Muscle layer of colon (tissue), 2 donors: Measurements from ENCODE around the gene TBC1D1.

Source experiments
- H3K27ac ChIP-seq: one replicate; pipeline ENCODE4 v1.7.0; 2013; ENCODE audit warnings: low read depth, mild to moderate bottlenecking, low read length, moderate library complexity
- H3K27me3 ChIP-seq, 2 donors: one replicate each; pipeline ENCODE4 v1.7.0; 2013; ENCODE audit warnings: low read length in 2 of 2, mild to moderate bottlenecking in 2 of 2; ENCODE audit not compliant: insufficient read depth in 2 of 2, control insufficient read depth in 1 of 2
- H3K36me3 ChIP-seq: one replicate; pipeline ENCODE4 v1.7.0; 2013; ENCODE audit warnings: mild to moderate bottlenecking, low read length; ENCODE audit not compliant: insufficient read depth
- H3K4me1 ChIP-seq: one replicate; pipeline ENCODE4 v1.7.0; 2013; ENCODE audit warnings: mild to moderate bottlenecking, low read length; ENCODE audit not compliant: insufficient read depth
- H3K4me3 ChIP-seq, 2 donors: one replicate each; pipeline ENCODE4 v1.7.0; 2013; ENCODE audit warnings: low read length in 2 of 2, low read depth in 1 of 2, mild to moderate bottlenecking in 1 of 2, moderate library complexity in 1 of 2
- H3K9ac ChIP-seq: one replicate; pipeline ENCODE4 v1.7.0; 2013; ENCODE audit warnings: low read length
- H3K9me3 ChIP-seq: one replicate; pipeline ENCODE4 v1.7.0; 2013; ENCODE audit warnings: mild to moderate bottlenecking, low read length
- donor health status: abdominal sarcoma.
- donor health status: Adenocarcinoma of cecum.

TBC1D1 gene

GRCh38 chr4:37953620-37954293 is 62.9 kb downstream of the TBC1D1 start:
- no peaks in the 10 kb centered on the region for H3K36me3 ChIP-seq
- H3K27me3 ChIP-seq: no peaks in the 10 kb centered on the region
- peaks cover 27% of the 10 kb centered on the region for H3K4me1 ChIP-seq
- H3K9ac ChIP-seq: no peak overlapping the region
- H3K4me3 ChIP-seq: no peak overlapping the region
- H3K9me3 ChIP-seq: no peaks in the 10 kb centered on the region
- no peak overlapping the region for H3K27ac ChIP-seq

- Histone ChIP-seq H3K4me3 (no peak overlapping the region), H3K9me3 (no peaks in the 10 kb centered on the region), H3K36me3 (no peaks in the 10 kb centered on the region), H3K4me1 (peaks cover 18% of the 10 kb centered on the region), H3K9ac (no peak overlapping the region), H3K27ac (no peak overlapping the region), H3K27me3 (no peaks in the 10 kb centered on the region)
These were observed 66.1 kb downstream of the TBC1D1 start for GRCh38 chr4:37956941-37957340.

GRCh38 chr4:37958932-37959331 is 68.0 kb downstream of the TBC1D1 start:
- Histone ChIP-seq H3K9ac (no peak overlapping the region), H3K4me3 (no peak overlapping the region), H3K27ac (no peak overlapping the region), H3K27me3 (no peaks in the 10 kb centered on the region), H3K36me3 (no peaks in the 10 kb centered on the region), H3K4me1 (peaks cover 14% of the 10 kb centered on the region), H3K9me3 (no peaks in the 10 kb centered on the region)

- Histone ChIP-seq H3K36me3 (no peaks in the 10 kb centered on the region), H3K27ac (no peak within 1 kb of the TSS)
These were observed 69.2 kb downstream of the TBC1D1 start, which contains the start of gene PTTG2 for GRCh38 chr4:37960098-37960497. PTTG2 (plus strand) TSS chr4:37960398; CDS start chr4:37960435, 37 bp downstream.

GRCh38 chr4:37960679-37961450 is 70.0 kb downstream of the TBC1D1 start:
- Histone ChIP-seq H3K27ac (no peak overlapping the region), H3K9me3 (no peaks in the 10 kb centered on the region), H3K36me3 (no peaks in the 10 kb centered on the region), H3K4me1 (peaks cover 24% of the 10 kb centered on the region), H3K27me3 (no peaks in the 10 kb centered on the region), H3K4me3 (no peak overlapping the region), H3K9ac (no peak overlapping the region)

More at GRCh38 chr4:37960098-37960497, 69.2 kb downstream of the TBC1D1 start, which contains the start of gene PTTG2:
- Histone ChIP-seq H3K4me1 (peaks cover 21% of the 10 kb centered on the region), H3K9me3 (no peaks in the 10 kb centered on the region), H3K27me3 (no peaks in the 10 kb centered on the region), H3K4me3 (no peak within 1 kb of the TSS), H3K9ac (no peak within 1 kb of the TSS)

GRCh38 chr4:37964734-37965457 is 74.0 kb downstream of the TBC1D1 start:
- Histone ChIP-seq H3K27me3 (no peaks in the 10 kb centered on the region), H3K4me1 (peaks cover 32% of the 10 kb centered on the region), H3K4me3 (no peak overlapping the region), H3K27ac (no peak overlapping the region), H3K36me3 (no peaks in the 10 kb centered on the region), H3K9ac (no peak overlapping the region), H3K9me3 (no peaks in the 10 kb centered on the region)

GRCh38 chr4:37966044-37966443 is 75.2 kb downstream of the TBC1D1 start:
- H3K27me3 ChIP-seq: no peaks in the 10 kb centered on the region
- no peaks in the 10 kb centered on the region for H3K9me3 ChIP-seq
- no peak overlapping the region for H3K27ac ChIP-seq
- no peak overlapping the region for H3K4me3 ChIP-seq
- H3K36me3 ChIP-seq: no peaks in the 10 kb centered on the region
- H3K4me1 ChIP-seq: peaks cover 41% of the 10 kb centered on the region
- no peak overlapping the region for H3K9ac ChIP-seq

GRCh38 chr4:37967736-37968135 is 76.9 kb downstream of the TBC1D1 start:
- Histone ChIP-seq H3K4me1 (peaks cover 41% of the 10 kb centered on the region), H3K27me3 (no peaks in the 10 kb centered on the region), H3K9me3 (no peaks in the 10 kb centered on the region), H3K36me3 (no peaks in the 10 kb centered on the region), H3K27ac (no peak overlapping the region), H3K4me3 (no peak overlapping the region), H3K9ac (no peak overlapping the region)

GRCh38 chr4:37968747-37969146 is 77.9 kb downstream of the TBC1D1 start:
- Histone ChIP-seq H3K36me3 (no peaks in the 10 kb centered on the region), H3K27ac (no peak overlapping the region), H3K9me3 (no peaks in the 10 kb centered on the region), H3K27me3 (no peaks in the 10 kb centered on the region), H3K4me3 (no peak overlapping the region), H3K9ac (no peak overlapping the region), H3K4me1 (peaks cover 41% of the 10 kb centered on the region)

- H3K27ac ChIP-seq: peak overlapping the region; percentile 29
- no peak overlapping the region for H3K9ac ChIP-seq
These were observed 79.8 kb downstream of the TBC1D1 start for GRCh38 chr4:37970702-37971101.

GRCh38 chr4:37971202-37971601 is 80.3 kb downstream of the TBC1D1 start:
- Histone ChIP-seq H3K27ac (no peak overlapping the region), H3K4me3 (no peak overlapping the region), H3K27me3 (no peaks in the 10 kb centered on the region), H3K9ac (no peak overlapping the region), H3K36me3 (no peaks in the 10 kb centered on the region), H3K9me3 (no peaks in the 10 kb centered on the region), H3K4me1 (peaks cover 28% of the 10 kb centered on the region)

More at GRCh38 chr4:37970702-37971101, 79.8 kb downstream of the TBC1D1 start:
- H3K9me3 ChIP-seq: no peaks in the 10 kb centered on the region
- no peaks in the 10 kb centered on the region for H3K36me3 ChIP-seq
- peaks cover 28% of the 10 kb centered on the region for H3K4me1 ChIP-seq
- H3K27me3 ChIP-seq: no peaks in the 10 kb centered on the region
- H3K4me3 ChIP-seq: no peak overlapping the region
